Kasumi-1 (cell line): Measurements from ENCODE around the gene PROZ.

Experiments used
- DNase-seq, 2 experiments: peaks; one replicate each; lab custom pipeline; 2025; lab: John Stamatoyannopoulos, UW

Gene PROZ

GRCh38 chr13:113176822-113177221, 18.4 kb downstream of the PROZ start:
- no peak for DNase-seq

GRCh38 chr13:113178070-113178895, 19.8 kb downstream of the PROZ start:
- DNase-seq: no peak

- no peak for DNase-seq
These were observed 20.4 kb downstream of the PROZ start for GRCh38 chr13:113178896-113179167.

GRCh38 chr13:113179374-113180230, 21.2 kb downstream of the PROZ start:
- no peak for DNase-seq

- DNase-seq: no peak
These were observed 23.6 kb downstream of the PROZ start for GRCh38 chr13:113182046-113182445.

GRCh38 chr13:113183450-113184129, 25.1 kb downstream of the PROZ start:
- no peak for DNase-seq

- no peak for DNase-seq
These were observed 26.4 kb downstream of the PROZ start for GRCh38 chr13:113184568-113185440.

GRCh38 chr13:113186061-113186900, 27.8 kb downstream of the PROZ start:
- DNase-seq: no peak

- no peak for DNase-seq
These were observed 28.8 kb downstream of the PROZ start for GRCh38 chr13:113187263-113187669.

- no peak for DNase-seq
These were observed 29.6 kb downstream of the PROZ start for GRCh38 chr13:113187883-113188665.

- no peak for DNase-seq
These were observed 31.7 kb downstream of the PROZ start for GRCh38 chr13:113190181-113190580.

- no peak for DNase-seq
These were observed 33.8 kb downstream of the PROZ start for GRCh38 chr13:113192279-113192678.

GRCh38 chr13:113192902-113193301, 34.5 kb downstream of the PROZ start:
- no peak for DNase-seq

- no peak for DNase-seq
These were observed 36.9 kb downstream of the PROZ start for GRCh38 chr13:113195360-113195759.

- no peak for DNase-seq
These were observed 38.7 kb downstream of the PROZ start for GRCh38 chr13:113196970-113197737.

GRCh38 chr13:113201815-113202214, 43.4 kb downstream of the PROZ start:
- DNase-seq: no peak

- no peak for DNase-seq
These were observed 44.5 kb downstream of the PROZ start for GRCh38 chr13:113202912-113203311.

GRCh38 chr13:113203507-113204377, 45.3 kb downstream of the PROZ start:
- no peak for DNase-seq
